ENCODE data around the gene TSPEAR.
"Not testable (repeated sequence)": the region's sequence is repeated elsewhere in the genome, so short reads cannot be mapped to it uniquely, and the experiment has no call there.

The TSPEAR gene

DNA sequence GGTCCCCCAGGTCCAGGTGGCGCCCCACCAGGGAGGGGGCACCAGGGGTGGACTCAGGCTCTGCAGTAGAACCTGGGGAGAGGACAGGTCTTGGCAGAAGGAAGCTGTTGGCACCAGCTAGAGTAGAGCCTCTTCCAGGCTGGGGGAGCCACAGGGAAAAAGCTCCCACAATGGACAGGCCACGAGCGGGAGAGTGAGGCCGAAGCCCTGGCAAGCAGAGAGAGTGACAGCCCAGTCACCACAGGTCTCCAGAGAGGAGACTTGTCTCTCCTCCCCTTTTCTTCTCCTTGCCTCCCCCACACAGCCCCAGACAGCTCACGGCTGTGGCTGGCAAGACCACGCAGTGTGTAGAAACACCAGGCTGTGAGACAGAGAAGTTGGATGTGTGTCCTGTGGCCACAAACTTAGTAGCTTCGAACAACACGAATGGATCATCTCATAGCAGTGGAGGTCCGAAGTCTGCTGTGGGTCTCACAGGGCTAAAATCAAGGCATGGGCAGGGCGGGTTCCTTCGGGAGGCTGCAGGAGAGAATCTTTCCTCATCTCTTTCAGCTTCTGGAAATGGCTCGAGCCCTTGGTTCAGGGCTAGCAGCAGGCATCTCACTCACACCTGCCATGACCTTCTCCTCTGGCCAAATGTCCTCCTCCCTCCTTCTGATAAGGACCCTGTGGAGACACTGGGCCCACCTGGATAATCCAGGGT, 60.2 kb downstream of the TSPEAR start:
- no peak for DNase-seq (ENCODE audit: low read depth in 2 of 2)

DNA sequence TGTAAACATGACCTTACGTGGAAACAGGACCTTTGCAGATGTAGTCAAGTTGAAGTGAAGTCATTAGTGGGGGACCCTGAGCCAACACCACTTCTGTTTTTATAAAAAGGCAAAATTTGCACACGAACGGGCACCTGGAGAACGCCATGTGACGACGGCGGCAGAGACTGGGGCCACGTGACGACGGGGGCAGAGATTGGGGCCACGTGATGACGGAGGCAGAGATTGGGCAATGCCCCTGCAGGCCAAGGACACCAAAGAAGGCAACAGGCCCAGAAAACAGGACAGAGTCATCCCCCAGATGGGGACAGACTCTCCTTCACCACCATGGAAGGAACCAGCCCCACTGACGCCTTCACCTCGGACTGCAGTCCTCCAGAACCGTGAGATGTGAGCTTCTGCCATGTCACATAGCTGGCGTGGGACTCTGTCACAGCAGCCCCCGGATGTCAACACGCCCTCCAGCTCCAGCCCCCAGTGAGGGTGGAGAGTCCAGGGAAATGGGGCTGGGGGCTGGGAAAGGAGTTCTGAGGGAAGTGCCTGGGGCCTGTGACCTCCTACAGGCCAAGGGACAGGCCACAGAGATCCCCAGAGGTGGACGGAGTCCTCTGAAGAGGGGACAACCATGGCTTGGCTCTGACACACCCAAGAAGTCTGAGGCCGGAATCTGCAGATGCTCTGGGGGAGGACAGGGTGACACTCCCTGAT, 61.0 kb downstream of the TSPEAR start:
- no peak for DNase-seq (ENCODE audit: low read depth in 2 of 2)

DNA sequence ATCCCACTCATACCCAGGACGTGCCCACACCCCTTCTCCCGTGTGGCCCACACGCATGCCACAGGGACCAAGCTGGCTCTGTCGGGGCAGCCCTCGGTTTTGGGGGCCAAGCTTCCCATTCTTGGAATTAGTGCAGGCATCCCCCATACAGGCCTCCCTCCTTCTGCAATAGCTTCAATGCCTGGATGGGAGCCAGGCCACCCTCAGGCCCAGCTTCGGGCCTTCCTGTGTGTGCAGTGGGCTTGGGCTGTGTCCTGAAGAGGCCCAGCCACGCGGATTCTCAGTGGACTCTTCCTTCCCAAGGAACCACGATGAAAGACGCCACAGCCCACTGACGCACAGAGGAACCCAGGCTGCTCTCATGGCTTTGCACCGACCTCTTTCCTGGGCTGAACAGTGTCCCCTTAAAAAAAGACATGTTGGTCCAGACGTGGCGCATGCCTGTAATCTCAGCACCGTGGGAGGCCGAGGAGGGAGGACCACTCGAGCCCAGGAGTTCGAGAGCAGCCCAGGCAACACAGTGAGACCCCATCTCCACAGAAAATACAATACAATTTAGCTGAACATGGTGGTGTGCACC, 61.8 kb downstream of the TSPEAR start:
- DNase-seq (ENCODE audit: low read depth in 2 of 2) = no peak

DNA sequence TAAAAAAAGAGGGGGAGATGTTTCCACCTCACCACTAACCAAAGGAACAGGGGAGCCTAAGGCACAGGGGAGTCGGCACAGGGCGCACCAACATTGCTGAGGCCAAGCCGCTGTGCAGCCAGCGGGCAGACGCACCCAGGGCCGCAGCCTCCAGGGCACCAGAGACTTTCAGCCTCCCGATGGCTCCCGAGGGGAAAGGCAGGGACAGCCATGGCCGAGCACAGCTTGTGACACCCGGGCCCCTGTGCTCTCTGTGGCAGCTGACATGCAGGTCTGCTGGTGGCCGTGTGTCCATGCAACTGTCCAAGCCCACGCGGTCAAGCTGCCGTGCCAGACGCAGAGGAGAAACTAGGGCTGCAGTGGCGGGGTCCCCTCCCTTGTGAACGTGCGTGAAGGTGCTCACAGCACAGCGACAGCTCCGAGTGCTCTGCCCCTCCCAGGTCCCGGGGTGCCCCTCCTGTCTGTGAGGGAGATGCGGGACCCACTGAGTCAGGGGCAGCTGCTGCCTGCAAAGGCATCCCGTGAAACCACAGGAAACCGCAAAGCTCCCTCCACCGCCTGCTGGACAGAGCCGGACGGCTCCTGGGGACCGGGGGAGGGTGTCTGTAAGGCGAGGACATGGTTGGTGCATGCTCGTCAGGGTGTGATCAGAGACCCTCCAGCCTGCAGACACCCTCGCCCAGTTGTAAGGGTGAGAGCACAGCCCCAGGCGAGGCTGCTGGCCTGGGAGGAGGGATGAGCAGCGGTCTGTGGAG, 62.6 kb downstream of the TSPEAR start:
- DNase-seq (ENCODE audit: low read depth in 2 of 2) = no peak

DNA sequence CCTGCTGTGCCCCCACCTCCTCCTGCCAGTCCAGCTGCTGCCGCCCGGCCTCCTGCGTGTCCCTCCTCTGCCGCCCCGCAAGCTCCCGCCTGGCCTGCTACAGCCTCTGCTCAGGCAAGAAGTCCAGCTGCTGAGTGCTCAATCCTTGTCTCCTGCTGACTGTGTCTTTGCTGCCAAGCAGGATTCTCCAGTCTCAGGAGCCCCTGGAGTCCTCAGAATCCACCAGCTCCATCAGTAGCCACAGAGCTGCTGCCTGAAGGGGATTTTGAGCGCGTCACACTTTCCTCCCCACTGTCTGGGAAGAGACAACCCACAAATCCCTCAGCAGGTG, 64.2 kb downstream of the TSPEAR start:
- no peak for DNase-seq (ENCODE audit: low read depth in 2 of 2)

DNA sequence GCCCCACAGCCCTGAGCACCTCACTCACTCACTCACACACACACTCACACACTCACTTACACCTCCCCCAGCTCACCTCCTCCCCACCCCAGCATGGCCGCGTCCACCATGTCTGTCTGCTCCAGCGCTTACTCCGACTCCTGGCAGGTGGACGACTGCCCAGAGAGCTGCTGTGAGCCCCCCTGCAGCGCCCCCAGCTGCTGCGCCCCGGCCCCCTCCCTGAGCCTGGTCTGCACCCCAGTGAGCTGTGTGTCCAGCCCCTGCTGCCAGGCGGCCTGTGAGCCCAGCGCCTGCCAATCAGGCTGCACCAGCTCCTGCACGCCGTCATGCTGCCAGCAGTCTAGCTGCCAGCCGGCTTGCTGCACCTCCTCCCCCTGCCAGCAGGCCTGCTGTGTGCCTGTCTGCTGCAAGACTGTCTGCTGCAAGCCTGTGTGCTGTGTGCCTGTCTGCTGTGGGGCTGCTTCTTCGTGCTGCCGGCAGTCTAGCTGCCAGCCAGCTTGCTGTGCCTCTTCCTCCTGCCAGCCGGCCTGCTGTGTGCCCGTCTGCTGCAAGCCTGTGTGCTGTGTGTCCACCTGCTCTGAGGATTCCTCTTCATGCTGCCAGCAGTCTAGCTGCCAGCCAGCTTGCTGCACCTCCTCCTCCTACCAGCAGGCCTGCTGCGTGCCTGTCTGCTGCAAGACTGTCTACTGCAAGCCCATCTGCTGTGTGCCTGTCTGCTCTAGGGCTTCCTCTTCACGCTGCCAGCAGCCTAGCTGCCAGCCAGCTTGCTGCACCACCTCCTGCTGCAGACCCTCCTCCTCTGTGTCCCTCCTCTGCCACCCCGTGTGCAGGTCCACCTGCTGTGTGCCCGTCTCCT, 64.8 kb downstream of the TSPEAR start, which contains the start of gene KRTAP10-11:
Gene KRTAP10-11, plus strand, starts transcription at position 49 of the 856 bp plus-strand sequence. Its CDS starts 45 bp downstream, at position 94.
- not testable (repeated sequence) for DNase-seq (ENCODE audit: low read depth in 2 of 2)

DNA sequence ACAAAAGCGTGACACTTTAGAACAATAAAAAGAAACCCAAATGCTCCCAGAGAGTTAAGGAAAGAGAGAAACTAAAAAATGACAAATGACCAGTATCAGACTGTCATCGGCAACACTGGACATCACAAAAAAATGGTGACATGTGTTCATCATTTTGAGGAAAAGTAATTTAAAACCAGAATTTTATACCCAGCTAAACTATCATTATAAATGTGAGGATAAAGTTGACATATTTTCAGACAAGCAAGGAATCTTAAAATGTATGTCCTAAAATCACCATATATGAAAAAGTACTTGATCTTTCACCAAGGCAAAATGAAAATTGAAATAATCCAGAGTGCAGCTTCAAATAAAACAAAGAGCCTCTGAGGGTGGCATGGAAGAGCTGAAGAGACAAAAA, 66.5 kb downstream of the TSPEAR start:
- no peak for DNase-seq (ENCODE audit: low read depth in 2 of 2)

DNA sequence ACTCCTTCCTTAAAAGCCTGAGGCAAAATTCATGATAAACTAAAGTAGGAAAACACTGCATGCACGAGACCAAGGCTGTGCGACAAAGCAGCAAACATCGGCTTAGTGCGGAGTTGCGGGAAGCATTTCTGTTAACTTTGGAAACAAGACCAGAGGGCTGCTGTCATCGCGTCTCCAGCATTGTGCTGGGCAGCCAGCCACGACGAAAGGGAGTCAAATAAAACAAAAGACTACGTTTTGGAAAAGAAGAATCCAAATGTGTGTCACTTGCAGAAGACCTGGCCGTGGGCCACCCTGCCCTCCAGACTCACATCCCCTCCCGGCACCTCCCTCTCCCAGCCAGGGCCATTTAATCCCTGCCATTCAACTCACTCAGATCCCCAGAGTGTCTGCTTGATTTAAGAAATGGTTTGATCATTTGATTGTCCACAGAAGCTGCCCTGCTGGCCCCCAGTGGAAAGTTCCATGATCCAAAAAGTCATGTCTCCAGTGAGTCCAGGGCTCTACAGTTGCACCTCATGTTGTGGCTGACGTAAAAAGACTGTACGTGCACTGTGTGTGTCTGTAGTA, 67.5 kb downstream of the TSPEAR start:
- no peak for DNase-seq (ENCODE audit: low read depth in 2 of 2)

DNA sequence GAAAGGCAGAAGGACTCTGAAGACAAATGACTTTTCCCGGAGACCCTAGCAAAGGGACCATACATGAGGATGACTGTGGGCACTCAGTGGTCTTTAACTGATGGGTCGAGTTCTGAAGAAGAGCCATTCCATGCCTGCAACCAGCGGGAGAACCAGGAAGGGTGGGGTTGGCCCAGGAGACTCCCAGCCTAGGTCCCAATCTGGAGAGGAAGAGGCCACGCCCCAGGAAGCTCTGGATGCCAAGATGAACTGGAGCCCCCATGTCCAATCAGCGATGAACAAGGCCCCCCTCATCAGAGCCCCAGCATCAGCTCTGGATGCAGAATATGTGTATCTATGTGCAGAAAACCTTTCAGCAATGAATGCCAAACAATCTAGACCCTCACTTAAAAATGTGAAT, 70.6 kb downstream of the TSPEAR start:
- DNase-seq (ENCODE audit: low read depth in 2 of 2) = no peak

DNA sequence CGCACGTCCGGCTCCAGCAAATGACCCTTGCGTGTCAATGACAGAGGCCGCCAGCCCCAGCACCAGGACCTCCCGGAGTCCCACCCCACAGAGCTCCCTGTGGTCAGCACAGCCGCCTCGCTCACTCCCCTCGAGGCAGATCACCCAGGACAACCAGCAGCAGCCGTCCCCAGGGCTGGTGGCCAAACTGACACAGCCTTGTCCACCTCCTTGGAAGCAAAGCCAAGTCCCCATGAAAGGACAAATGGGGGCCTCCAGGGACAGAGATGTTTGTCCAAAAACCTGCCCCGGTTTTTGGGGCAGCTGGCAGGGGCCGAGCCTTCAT, 72.1 kb downstream of the TSPEAR start:
- DNase-seq (ENCODE audit: low read depth in 2 of 2) = no peak

DNA sequence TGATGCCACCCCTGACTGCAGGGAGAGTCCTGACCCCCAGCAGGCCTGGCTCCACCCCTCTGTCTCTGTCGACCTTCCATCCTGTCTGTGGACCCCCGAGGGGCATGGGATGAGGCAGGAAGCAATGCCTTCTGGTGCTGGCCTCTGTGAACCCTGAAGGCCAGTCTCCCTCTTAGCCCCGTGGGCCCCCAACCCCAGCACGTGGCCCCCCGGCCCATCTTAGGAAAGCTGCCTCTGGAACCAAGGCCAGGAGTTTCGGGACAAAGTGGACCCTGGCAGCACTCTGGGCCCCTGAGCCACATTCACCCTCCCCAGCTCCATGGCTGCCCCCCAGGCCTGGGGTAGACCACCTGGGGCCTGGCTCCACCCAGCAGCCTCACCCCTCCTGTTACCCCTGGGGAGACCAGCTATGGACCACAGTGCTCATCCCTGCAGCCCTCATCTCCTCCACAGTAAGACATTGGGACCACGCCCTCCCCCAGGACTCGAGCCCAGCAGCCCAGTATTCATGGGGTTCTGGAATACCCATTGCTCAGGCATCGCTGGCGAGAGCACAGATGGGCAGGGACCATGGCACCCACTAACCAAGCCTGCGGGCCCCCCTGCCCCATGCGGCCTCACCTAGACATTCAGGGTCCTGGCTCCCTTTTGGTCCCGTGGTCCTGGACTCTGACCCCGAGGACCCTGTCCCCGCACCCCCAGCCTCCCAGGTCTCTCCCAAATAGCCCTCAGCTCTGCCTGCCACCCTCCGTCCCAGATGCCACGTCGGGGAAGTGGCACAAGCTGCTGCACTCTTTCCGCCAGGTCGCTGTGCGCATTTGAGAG, 72.7 kb downstream of the TSPEAR start:
- not testable (repeated sequence) for DNase-seq (ENCODE audit: low read depth in 2 of 2)

DNA sequence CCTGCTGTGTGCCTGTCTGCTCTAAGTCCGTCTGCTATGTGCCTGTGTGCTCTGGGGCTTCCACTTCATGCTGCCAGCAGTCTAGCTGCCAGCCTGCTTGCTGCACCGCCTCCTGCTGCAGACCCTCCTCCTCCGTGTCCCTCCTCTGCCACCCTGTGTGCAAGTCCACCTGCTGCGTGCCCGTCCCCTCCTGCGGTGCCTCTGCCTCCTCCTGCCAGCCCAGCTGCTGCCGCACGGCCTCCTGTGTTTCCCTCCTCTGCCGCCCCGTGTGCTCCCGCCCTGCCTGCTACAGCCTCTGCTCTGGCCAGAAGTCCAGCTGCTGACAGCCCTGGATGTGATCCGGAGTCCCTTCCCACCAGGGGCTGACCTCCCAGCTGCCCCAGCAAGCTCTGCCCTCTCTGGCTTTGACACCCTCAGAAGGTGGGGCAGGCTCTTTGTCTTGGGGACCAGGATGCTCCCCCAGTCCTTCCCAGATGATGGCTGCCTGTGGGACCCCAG, 73.5 kb downstream of the TSPEAR start:
- not testable (repeated sequence) for DNase-seq (ENCODE audit: low read depth in 2 of 2)

DNA sequence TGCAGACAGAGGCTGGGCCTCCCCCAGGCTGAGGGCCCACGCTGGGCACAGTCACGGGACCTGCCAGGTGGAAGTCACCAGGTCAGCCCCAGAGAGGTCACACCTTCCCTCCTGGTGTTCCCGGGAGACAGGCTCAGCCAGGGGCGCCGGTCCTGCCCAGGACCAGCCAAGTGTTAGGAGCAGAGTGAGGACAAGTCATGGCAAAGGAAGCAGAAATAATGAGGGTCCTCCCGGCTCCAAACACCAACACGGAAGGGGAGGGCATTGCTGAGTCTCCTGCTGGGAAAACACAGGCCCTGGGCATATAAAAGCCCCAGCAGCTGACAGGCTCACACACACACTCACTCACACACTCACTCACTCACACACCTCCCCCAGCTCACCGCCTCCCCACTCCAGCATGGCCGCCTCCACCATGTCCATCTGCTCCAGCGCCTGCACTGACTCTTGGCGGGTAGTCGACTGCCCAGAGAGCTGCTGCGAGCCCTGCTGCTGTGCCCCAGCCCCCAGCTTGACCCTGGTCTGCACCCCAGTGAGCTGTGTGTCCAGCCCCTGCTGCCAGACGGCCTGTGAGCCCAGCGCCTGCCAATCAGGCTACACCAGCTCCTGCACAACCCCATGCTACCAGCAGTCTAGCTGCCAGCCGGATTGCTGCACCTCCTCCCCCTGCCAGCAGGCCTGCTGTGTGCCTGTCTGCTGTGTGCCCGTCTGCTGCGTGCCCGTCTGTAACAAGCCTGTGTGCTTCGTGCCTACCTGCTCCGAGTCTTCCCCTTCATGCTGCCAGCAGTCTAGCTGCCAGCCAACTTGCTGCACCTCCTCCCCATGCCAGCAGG, 74.1 kb downstream of the TSPEAR start, which contains the start of gene KRTAP10-10:
Gene KRTAP10-10, plus strand, starts transcription at position 339 of the 833 bp plus-strand sequence. Its CDS starts 62 bp downstream, at position 401.
- DNase-seq (ENCODE audit: low read depth in 2 of 2) = no peak

DNA sequence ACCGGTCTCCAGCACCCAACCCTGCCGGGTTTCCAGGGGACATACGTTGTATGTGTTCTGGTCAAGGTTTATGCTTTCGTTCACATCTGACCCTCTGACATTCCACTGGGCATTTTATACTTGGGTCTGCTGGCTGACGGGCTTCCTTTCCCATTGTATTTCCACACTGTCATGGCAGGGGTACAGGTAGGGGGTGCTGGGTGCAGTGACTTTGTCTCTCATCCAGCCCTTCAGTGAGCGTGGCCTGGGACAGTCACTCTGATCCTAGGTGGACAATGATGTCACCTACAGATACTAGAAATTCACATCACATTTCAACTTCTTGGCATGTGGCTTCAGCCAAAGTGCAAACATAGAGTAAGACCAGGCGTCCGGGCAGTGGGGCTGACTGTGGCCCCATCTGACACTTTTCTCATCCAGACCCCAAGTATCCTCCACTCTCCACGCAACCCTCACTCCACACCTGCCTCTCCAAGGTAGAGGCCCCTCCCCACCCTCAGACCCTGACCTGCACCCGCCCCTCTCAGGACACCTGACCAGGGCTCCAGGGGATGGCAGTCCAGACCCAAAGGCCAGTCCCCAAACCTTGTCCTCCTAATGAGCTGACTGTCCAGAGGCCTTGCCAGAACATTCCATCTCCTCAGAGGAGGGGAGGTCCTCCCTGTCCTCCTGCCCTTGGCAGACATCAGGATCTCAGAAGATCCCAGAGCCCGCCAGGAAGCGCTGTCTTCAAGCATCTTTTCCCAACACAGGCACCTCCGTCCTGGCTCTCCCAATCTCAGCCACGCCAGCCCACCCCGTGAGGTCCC, 75.0 kb downstream of the TSPEAR start:
- no peak for DNase-seq (ENCODE audit: low read depth in 2 of 2)

DNA sequence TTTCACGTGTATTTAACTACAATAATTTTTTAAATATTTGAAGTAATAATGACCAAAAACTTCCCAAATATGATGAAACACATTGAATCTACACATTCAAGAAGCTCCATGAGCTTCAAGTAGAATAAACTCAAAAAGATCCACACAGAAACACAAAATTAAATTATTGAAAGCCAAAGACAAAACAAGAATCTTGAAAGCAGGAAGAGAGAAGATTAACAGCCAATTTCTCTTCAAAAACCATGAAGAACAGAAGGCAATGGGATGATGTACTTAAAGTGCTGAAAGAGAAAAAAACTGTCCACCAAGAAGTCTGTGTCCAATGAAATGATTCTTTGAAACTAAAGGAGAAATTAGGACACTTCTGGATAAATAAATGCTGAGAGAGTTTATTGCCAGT, 79.3 kb downstream of the TSPEAR start:
- DNase-seq (ENCODE audit: low read depth in 2 of 2) = no peak

DNA sequence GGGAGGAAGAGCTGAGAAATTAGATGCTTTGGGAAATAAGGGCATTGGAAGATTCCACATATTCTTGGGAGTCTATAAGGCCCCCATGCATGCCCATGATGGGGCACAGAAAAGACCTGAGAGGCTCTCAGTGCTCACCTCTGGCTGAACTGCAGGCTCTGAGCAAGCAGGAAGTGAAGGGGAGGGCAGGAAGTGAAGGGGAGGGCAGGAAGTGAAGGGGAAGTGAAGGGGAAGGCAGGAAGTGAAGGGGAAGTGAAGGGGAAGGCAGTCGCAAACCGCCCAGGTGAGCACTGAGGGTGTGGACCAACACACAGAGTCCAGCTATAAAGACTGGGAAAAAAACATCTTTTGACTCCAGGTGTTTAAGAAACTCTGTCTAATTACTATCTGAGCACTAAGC, 80.9 kb downstream of the TSPEAR start:
- no peak for DNase-seq (ENCODE audit: low read depth in 2 of 2)

DNA sequence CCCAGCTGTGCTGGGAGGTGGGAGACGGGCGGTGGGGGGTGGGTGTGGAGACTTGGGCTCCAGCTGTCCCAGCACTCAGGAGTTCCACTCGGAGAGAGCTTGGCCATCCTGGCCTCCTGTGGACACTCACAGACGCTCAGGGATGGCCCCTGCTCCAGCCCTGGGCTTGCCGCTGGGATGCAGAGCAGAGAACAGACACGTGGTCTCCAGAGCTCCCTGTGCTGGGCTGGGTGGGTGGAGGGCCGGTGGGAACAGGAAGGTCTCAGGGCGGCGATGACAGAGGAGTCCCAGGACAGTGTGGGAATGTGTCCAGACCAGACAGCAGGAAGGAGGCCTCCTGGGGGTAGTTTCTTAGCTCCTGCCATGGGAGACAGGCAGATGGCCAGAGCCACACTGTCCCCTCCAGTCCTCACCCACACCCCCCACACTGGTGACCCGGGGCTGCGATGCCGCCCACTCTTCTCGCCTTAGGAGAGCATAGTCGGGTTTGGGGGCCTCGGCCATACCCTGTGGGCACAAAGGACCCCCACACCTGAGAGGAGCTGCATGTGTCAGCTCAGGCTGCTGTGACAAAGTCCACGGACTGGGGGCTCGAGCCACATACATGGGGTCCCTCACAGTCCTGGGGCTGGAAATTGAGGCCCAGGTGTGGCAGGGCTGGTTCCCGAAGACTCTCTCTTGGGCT, 82.5 kb downstream of the TSPEAR start:
- DNase-seq (ENCODE audit: low read depth in 2 of 2) = no peak

DNA sequence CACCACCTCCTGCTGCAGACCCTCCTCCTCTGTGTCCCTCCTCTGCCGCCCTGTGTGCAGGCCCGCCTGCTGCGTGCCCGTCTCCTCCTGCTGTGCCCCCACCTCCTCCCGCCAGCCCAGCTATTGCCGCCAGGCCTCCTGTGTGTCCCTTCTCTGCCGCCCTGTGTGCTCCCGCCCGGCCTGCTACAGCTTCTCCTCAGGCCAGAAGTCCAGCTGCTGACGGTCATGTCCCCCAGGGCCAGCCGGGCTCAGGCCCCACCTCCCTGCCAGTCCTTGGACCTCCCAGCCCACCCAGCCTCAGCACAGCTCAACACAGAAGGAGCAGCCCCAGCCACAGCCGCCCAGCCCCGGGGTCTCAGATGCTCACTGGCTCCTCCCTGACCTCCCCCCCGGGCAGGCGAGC, 83.5 kb downstream of the TSPEAR start:
- DNase-seq (ENCODE audit: low read depth in 2 of 2) = not testable (repeated sequence)
